SJCRH30 (cell line): ENCODE results near the gene CNN1. TPM values are rescaled to one million over a fixed set of nuclear protein-coding genes. Genes with fewer than 3 reads are reported as not detected.

ENCODE experiments used
- DNase-seq, 2 experiments: peaks; one replicate each; pipeline ENCODE4 v3.0.0-alpha.2; 2015 to 2020
- H3K27ac ChIP-seq: fragments of 250-450 bp; sonication (Bioruptor Pico); 2 replicates; pipeline ENCODE4 v1.5.1; 2020; ENCODE audit warnings: mild to moderate bottlenecking, moderate library complexity
- H3K27me3 ChIP-seq: fragments of 250-450 bp; sonication (Bioruptor Pico); 2 replicates; pipeline ENCODE4 v1.5.1; 2020; ENCODE audit warnings: mild to moderate bottlenecking, moderate library complexity
- H3K36me3 ChIP-seq: fragments of 250-450 bp; sonication (Bioruptor Pico); 2 replicates; pipeline ENCODE4 v1.5.1; 2020; ENCODE audit warnings: mild to moderate bottlenecking, moderate library complexity
- H3K4me1 ChIP-seq: fragments of 250-450 bp; sonication (Bioruptor Pico); 2 replicates; pipeline ENCODE4 v1.5.1; 2020; ENCODE audit warnings: mild to moderate bottlenecking, moderate library complexity
- H3K4me3 ChIP-seq: fragments of 250-450 bp; sonication (Bioruptor Pico); 2 replicates; pipeline ENCODE4 v1.5.1; 2020; ENCODE audit warnings: mild to moderate bottlenecking, moderate library complexity
- H3K9me3 ChIP-seq: fragments of 250-450 bp; sonication (Bioruptor Pico); replicated peaks from 2 replicates; pipeline ENCODE4 v1.5.1; 2020; ENCODE audit warnings: mild to moderate bottlenecking, moderate library complexity
- total RNA-seq: library from RNA; depleted of rRNA; stranded (reverse); fragments of >200 nt; shearing (Covaris generic); gene quantifications from 2 replicates; pipeline ENCODE4 v1.2.3, GENCODE V29; 2014

The CNN1 gene
- total RNA-seq, 1 experiment from 2014 or later, result 1.4 TPM

GRCh38 chr19:11507370-11508078, 31.1 kb upstream of the CNN1 start:
- no peak for DNase-seq
- 0 out of 2 replicates have a peak, but pooled peaks cover 3% of the 10 kb centered on the region for H3K4me1 ChIP-seq

GRCh38 chr19:11510444-11510843, 28.2 kb upstream of the CNN1 start:
- no peak for DNase-seq
- no peaks in the 10 kb centered on the region for H3K4me1 ChIP-seq

More at GRCh38 chr19:11507370-11508078, 31.1 kb upstream of the CNN1 start:
- H3K27me3 ChIP-seq, result no peaks in the 10 kb centered on the region
- H3K36me3 ChIP-seq, result no peaks in the 10 kb centered on the region
- no peak overlapping the region for H3K27ac ChIP-seq
- no peak overlapping the region for H3K4me3 ChIP-seq
- no peaks in the 10 kb centered on the region for H3K9me3 ChIP-seq

GRCh38 chr19:11513946-11514345, 24.7 kb upstream of the CNN1 start:
- DNase-seq, result no peak
- no peaks in the 10 kb centered on the region for H3K36me3 ChIP-seq
- H3K27me3 ChIP-seq, result no peaks in the 10 kb centered on the region
- no peak overlapping the region for H3K27ac ChIP-seq
- H3K4me1 ChIP-seq, result no peaks in the 10 kb centered on the region
- H3K9me3 ChIP-seq, result no peaks in the 10 kb centered on the region
- H3K4me3 ChIP-seq, result no peak overlapping the region

More at GRCh38 chr19:11510444-11510843, 28.2 kb upstream of the CNN1 start:
- Histone ChIP-seq H3K4me3 (no peak overlapping the region), H3K36me3 (no peaks in the 10 kb centered on the region), H3K9me3 (no peaks in the 10 kb centered on the region), H3K27ac (no peak overlapping the region), H3K27me3 (no peaks in the 10 kb centered on the region)

- Histone ChIP-seq H3K9me3 (no peaks in the 10 kb centered on the region), H3K27me3 (no peaks in the 10 kb centered on the region), H3K4me1 (no peaks in the 10 kb centered on the region), H3K4me3 (no peak overlapping the region), H3K27ac (no peak overlapping the region), H3K36me3 (no peaks in the 10 kb centered on the region)
- DNase-seq, result no peak
Observed at GRCh38 chr19:11519138-11519537, 19.5 kb upstream of the CNN1 start.

- peaks cover 3% of the 10 kb centered on the region; the same call in 1 of the 2 replicates for H3K4me1 ChIP-seq
Observed at GRCh38 chr19:11528551-11529341, 9.9 kb upstream of the CNN1 start, which contains the start of gene ECSIT. TSS of gene ECSIT (minus strand) at chr19:11529134. CDS start at chr19:11519170, 9,964 bp downstream.

GRCh38 chr19:11530432-11530831, 8.2 kb upstream of the CNN1 start:
- H3K4me1 ChIP-seq, result peaks cover 3% of the 10 kb centered on the region; the same call in 1 of the 2 replicates
- no peak overlapping the region for H3K4me3 ChIP-seq
- H3K36me3 ChIP-seq, result no peaks in the 10 kb centered on the region
- H3K27ac ChIP-seq, result no peak overlapping the region
- no peaks in the 10 kb centered on the region for H3K9me3 ChIP-seq
- peak; percentile 84 to 88 for DNase-seq
- no peaks in the 10 kb centered on the region for H3K27me3 ChIP-seq

More at GRCh38 chr19:11528551-11529341, 9.9 kb upstream of the CNN1 start, which contains the start of gene ECSIT:
- Histone ChIP-seq H3K9me3 (no peaks in the 10 kb centered on the region), H3K36me3 (no peaks in the 10 kb centered on the region), H3K27ac (peak within 1 kb of the TSS; percentile 89), H3K27me3 (no peaks in the 10 kb centered on the region), H3K4me3 (peak within 1 kb of the TSS; percentile 84)
- peak; percentile 97 to 99 for DNase-seq

- Histone ChIP-seq H3K27ac (no peak overlapping the region), H3K4me3 (no peak overlapping the region), H3K9me3 (no peaks in the 10 kb centered on the region), H3K4me1 (no peaks in the 10 kb centered on the region; the same call in 1 of the 2 replicates), H3K27me3 (no peaks in the 10 kb centered on the region), H3K36me3 (no peaks in the 10 kb centered on the region)
- DNase-seq, result no peak
Observed at GRCh38 chr19:11534538-11534937, 4.1 kb upstream of the CNN1 start.

- Histone ChIP-seq H3K36me3 (no peaks in the 10 kb centered on the region), H3K4me3 (no peak overlapping the region), H3K4me1 (no peaks in the 10 kb centered on the region; the same call in 1 of the 2 replicates), H3K27ac (no peak overlapping the region), H3K9me3 (no peaks in the 10 kb centered on the region), H3K27me3 (no peaks in the 10 kb centered on the region)
- DNase-seq, result no peak
Observed at GRCh38 chr19:11534948-11535347, 3.7 kb upstream of the CNN1 start.

- H3K9me3 ChIP-seq, result no peaks in the 10 kb centered on the region
- no peaks in the 10 kb centered on the region for H3K36me3 ChIP-seq
- peak overlapping the region; percentile 27 for H3K4me3 ChIP-seq
- H3K27me3 ChIP-seq, result no peaks in the 10 kb centered on the region
- DNase-seq, result peak; percentile 84 to 89
- H3K4me1 ChIP-seq, result no peaks in the 10 kb centered on the region; the same call in 1 of the 2 replicates
- H3K27ac ChIP-seq, result no peak overlapping the region
Observed at GRCh38 chr19:11535792-11536595, 2.7 kb upstream of the CNN1 start.

- no peak for DNase-seq
- no peak overlapping the region for H3K27ac ChIP-seq
- no peaks in the 10 kb centered on the region for H3K27me3 ChIP-seq
- no peaks in the 10 kb centered on the region for H3K36me3 ChIP-seq
- no peaks in the 10 kb centered on the region for H3K9me3 ChIP-seq
- no peak overlapping the region for H3K4me3 ChIP-seq
- H3K4me1 ChIP-seq, result no peaks in the 10 kb centered on the region
Observed at GRCh38 chr19:11539495-11540365, 1.1 kb downstream of the CNN1 start.

GRCh38 chr19:11540645-11541044, 2.0 kb downstream of the CNN1 start:
- H3K4me1 ChIP-seq, result no peaks in the 10 kb centered on the region
- no peak for DNase-seq
- no peak overlapping the region for H3K4me3 ChIP-seq
- H3K27ac ChIP-seq, result no peak overlapping the region
- no peaks in the 10 kb centered on the region for H3K9me3 ChIP-seq
- H3K36me3 ChIP-seq, result no peaks in the 10 kb centered on the region
- no peaks in the 10 kb centered on the region for H3K27me3 ChIP-seq

- Histone ChIP-seq H3K9me3 (no peaks in the 10 kb centered on the region), H3K4me3 (no peak overlapping the region), H3K27ac (no peak overlapping the region)
Observed at GRCh38 chr19:11541238-11541637, 2.6 kb downstream of the CNN1 start.

GRCh38 chr19:11547929-11548700, 9.5 kb downstream of the CNN1 start:
- Histone ChIP-seq H3K4me3 (no peak overlapping the region), H3K36me3 (no peaks in the 10 kb centered on the region; the same call in 1 of the 2 replicates), H3K9me3 (no peaks in the 10 kb centered on the region), H3K4me1 (no peaks in the 10 kb centered on the region), H3K27me3 (no peaks in the 10 kb centered on the region), H3K27ac (no peak overlapping the region)
- DNase-seq, result no peak

More at GRCh38 chr19:11541238-11541637, 2.6 kb downstream of the CNN1 start:
- H3K4me1 ChIP-seq, result no peaks in the 10 kb centered on the region
- no peaks in the 10 kb centered on the region for H3K27me3 ChIP-seq
- DNase-seq, result no peak
- no peaks in the 10 kb centered on the region for H3K36me3 ChIP-seq
